ENCODE data around the gene ST6GALNAC1. TPM values are rescaled to one million over a fixed set of nuclear protein-coding genes. Genes with fewer than 3 reads are reported as not detected.

The ST6GALNAC1 gene
- 100 to 1,000 TPM in 1 of 4 donors, 10 to 100 TPM in 3; 18.6 to 179 (median 78.2) TPM for polyA plus RNA-seq
- long read RNA-seq, donor 1, result 0 reads
- long read RNA-seq, donor 2, transcript ST6GALNAC1-207 (2 exons, 419 nt), result major isoform, 7 of 29 reads
- long read RNA-seq, donor 2, partial matches to known transcripts, result 19 of 29 reads
- long read RNA-seq, donor 2, other reads (novel, unspliced or antisense), result 0 of 29 reads
- long read RNA-seq, donor 3, transcript ST6GALNAC1-207 (2 exons, 419 nt), result major isoform, 9 of 49 reads
- long read RNA-seq, donor 3, partial matches to known transcripts, result 38 of 49 reads
- long read RNA-seq, donor 3, other reads (novel, unspliced or antisense), result 0 of 49 reads
- long read RNA-seq, donor 4, result 0 reads
- long read RNA-seq, donor 5, transcript ST6GALNAC1-207 (2 exons, 419 nt), result major isoform, 5 of 30 reads
- long read RNA-seq, donor 5, partial matches to known transcripts, result 25 of 30 reads
- long read RNA-seq, donor 5, other reads (novel, unspliced or antisense), result 0 of 30 reads
- long read RNA-seq, donor 6, transcript ST6GALNAC1-201 (9 exons, 2,570 nt), result minor isoform, 5 of 50 reads
- long read RNA-seq, donor 6, transcript ST6GALNAC1-207 (2 exons, 419 nt), result major isoform, 6 of 50 reads
- long read RNA-seq, donor 6, partial matches to known transcripts, result 38 of 50 reads
- long read RNA-seq, donor 6, other reads (novel, unspliced or antisense), result 0 of 50 reads
- long read RNA-seq, donor 7, partial matches to known transcripts, result 0 of 1 reads
- long read RNA-seq, donor 7, other reads (novel, unspliced or antisense), result 0 of 1 reads
- long read RNA-seq, donor 8, result 0 reads
- long read RNA-seq, donor 9, partial matches to known transcripts, result 6 of 11 reads
- long read RNA-seq, donor 9, other reads (novel, unspliced or antisense), result 0 of 11 reads
- long read RNA-seq, donor 10, transcript ST6GALNAC1-201 (9 exons, 2,570 nt), result major isoform, 20 of 119 reads
- long read RNA-seq, donor 10, transcript ST6GALNAC1-207 (2 exons, 419 nt), result minor isoform, 5 of 119 reads
- long read RNA-seq, donor 10, partial matches to known transcripts, result 94 of 119 reads
- long read RNA-seq, donor 10, other reads (novel, unspliced or antisense), result 0 of 119 reads

- Histone ChIP-seq H3K4me1 (ENCODE audit: control insufficient read depth in 3 of 3, insufficient read depth in 2 of 3, low read depth in 1 of 3, low read length in 2 of 3) (peaks cover 0 to 17% (median 3%) of the 10 kb centered on the region in 3 donors), H3K36me3 (ENCODE audit: control insufficient read depth in 3 of 3, insufficient read depth in 2 of 3, low read depth in 1 of 3, low read length in 3 of 3) (peaks cover 0 to 13% (median 0%) of the 10 kb centered on the region in 3 donors), H3K27me3 (ENCODE audit: control insufficient read depth in 3 of 3, insufficient read depth in 3 of 3, low read length in 3 of 3) (no peaks in the 10 kb centered on the region), H3K27ac (ENCODE audit: low read depth in 1 of 3, low read length in 2 of 3) (peak within 1 kb of the TSS; percentile 83 to 90 (median 88)), H3K9me3 (ENCODE audit: control insufficient read depth in 2 of 2, insufficient read depth in 1 of 2, low read depth in 1 of 2, low read length in 1 of 2) (peaks cover 0 to 4% of the 10 kb centered on the region in 2 donors), H3K4me3 (ENCODE audit: low read depth in 1 of 3, low read length in 3 of 3) (peak within 1 kb of the TSS; percentile 32 to 52 (median 42))
- DNase-seq (peak; percentile 86 to 94), FAIRE-seq (no peak)
- WGBS, 3 donors, result 13 to 50% (median 29%) methylated on average over 7 of the region's 7 CpGs
These were observed at the start of gene ST6GALNAC1 for GRCh38 chr17:76643553-76644148. Gene ST6GALNAC1, minus strand, starts transcription at chr17:76643757. Its CDS starts 119 bp downstream, at chr17:76643638.

GRCh38 chr17:76691379-76692191, 48.0 kb upstream of the ST6GALNAC1 start:
- FAIRE-seq (no peak), DNase-seq (no peak)
- Histone ChIP-seq H3K4me3 (ENCODE audit: low read depth in 1 of 3, low read length in 3 of 3) (no peak overlapping the region), H3K4me1 (ENCODE audit: control insufficient read depth in 3 of 3, insufficient read depth in 2 of 3, low read depth in 1 of 3, low read length in 2 of 3) (peaks cover 0 to 15% (median 0%) of the 10 kb centered on the region in 3 donors), H3K9me3 (ENCODE audit: control insufficient read depth in 2 of 2, insufficient read depth in 1 of 2, low read depth in 1 of 2, low read length in 1 of 2) (no peaks in the 10 kb centered on the region), H3K36me3 (ENCODE audit: control insufficient read depth in 3 of 3, insufficient read depth in 2 of 3, low read depth in 1 of 3, low read length in 3 of 3) (peaks cover 0 to 1% (median 0%) of the 10 kb centered on the region in 3 donors), H3K27ac (ENCODE audit: low read depth in 1 of 3, low read length in 2 of 3) (no peak overlapping the region), H3K27me3 (ENCODE audit: control insufficient read depth in 3 of 3, insufficient read depth in 3 of 3, low read length in 3 of 3) (no peaks in the 10 kb centered on the region)
- WGBS, 3 donors, result 81 to 89% (median 85%) methylated on average over 14 of the region's 14 CpGs

GRCh38 chr17:76690596-76691280, 47.2 kb upstream of the ST6GALNAC1 start:
- H3K9me3 ChIP-seq (ENCODE audit: control insufficient read depth in 2 of 2, insufficient read depth in 1 of 2, low read depth in 1 of 2, low read length in 1 of 2), result no peaks in the 10 kb centered on the region
- H3K4me1 ChIP-seq (ENCODE audit: control insufficient read depth in 3 of 3, insufficient read depth in 2 of 3, low read depth in 1 of 3, low read length in 2 of 3), result peaks cover 0 to 19% (median 0%) of the 10 kb centered on the region in 3 donors
- FAIRE-seq, result no peak
- H3K36me3 ChIP-seq (ENCODE audit: control insufficient read depth in 3 of 3, insufficient read depth in 2 of 3, low read depth in 1 of 3, low read length in 3 of 3), result peaks cover 0 to 2% (median 0%) of the 10 kb centered on the region in 3 donors
- no peak for DNase-seq
- WGBS, 3 donors, result 84 to 93% (median 89%) methylated on average over 13 of the region's 13 CpGs
- H3K27me3 ChIP-seq (ENCODE audit: control insufficient read depth in 3 of 3, insufficient read depth in 3 of 3, low read length in 3 of 3), result no peaks in the 10 kb centered on the region
- H3K27ac ChIP-seq (ENCODE audit: low read depth in 1 of 3, low read length in 2 of 3), result no peak overlapping the region
- H3K4me3 ChIP-seq (ENCODE audit: low read depth in 1 of 3, low read length in 3 of 3), result no peak overlapping the region

GRCh38 chr17:76689859-76690258, 46.3 kb upstream of the ST6GALNAC1 start:
- H3K4me3 ChIP-seq (ENCODE audit: low read depth in 1 of 3, low read length in 3 of 3), result no peak overlapping the region

GRCh38 chr17:76688165-76688622, 44.6 kb upstream of the ST6GALNAC1 start:
- no peaks in the 10 kb centered on the region for H3K9me3 ChIP-seq (ENCODE audit: control insufficient read depth in 2 of 2, insufficient read depth in 1 of 2, low read depth in 1 of 2, low read length in 1 of 2)
- no peaks in the 10 kb centered on the region for H3K27me3 ChIP-seq (ENCODE audit: control insufficient read depth in 3 of 3, insufficient read depth in 3 of 3, low read length in 3 of 3)
- peaks cover 0 to 21% (median 0%) of the 10 kb centered on the region in 3 donors for H3K36me3 ChIP-seq (ENCODE audit: control insufficient read depth in 3 of 3, insufficient read depth in 2 of 3, low read depth in 1 of 3, low read length in 3 of 3)
- peaks cover 0 to 19% (median 0%) of the 10 kb centered on the region in 3 donors for H3K4me1 ChIP-seq (ENCODE audit: control insufficient read depth in 3 of 3, insufficient read depth in 2 of 3, low read depth in 1 of 3, low read length in 2 of 3)
- FAIRE-seq, result no peak
- no peak overlapping the region for H3K4me3 ChIP-seq (ENCODE audit: low read depth in 1 of 3, low read length in 3 of 3)
- 58 to 78% (median 67%) methylated on average over 11 of the region's 11 CpGs for WGBS, 3 donors
- H3K27ac ChIP-seq (ENCODE audit: low read depth in 1 of 3, low read length in 2 of 3), result peak overlapping the region in 2 of 3 donors; percentile 23 to 61
- DNase-seq, result no peak

More at GRCh38 chr17:76689859-76690258, 46.3 kb upstream of the ST6GALNAC1 start:
- Histone ChIP-seq H3K4me1 (ENCODE audit: control insufficient read depth in 3 of 3, insufficient read depth in 2 of 3, low read depth in 1 of 3, low read length in 2 of 3) (peaks cover 0 to 19% (median 0%) of the 10 kb centered on the region in 3 donors), H3K27ac (ENCODE audit: low read depth in 1 of 3, low read length in 2 of 3) (no peak overlapping the region), H3K36me3 (ENCODE audit: control insufficient read depth in 3 of 3, insufficient read depth in 2 of 3, low read depth in 1 of 3, low read length in 3 of 3) (peaks cover 0 to 7% (median 0%) of the 10 kb centered on the region in 3 donors), H3K27me3 (ENCODE audit: control insufficient read depth in 3 of 3, insufficient read depth in 3 of 3, low read length in 3 of 3) (no peaks in the 10 kb centered on the region), H3K9me3 (ENCODE audit: control insufficient read depth in 2 of 2, insufficient read depth in 1 of 2, low read depth in 1 of 2, low read length in 1 of 2) (no peaks in the 10 kb centered on the region)
- DNase-seq (no peak), FAIRE-seq (no peak)
- WGBS, 3 donors, result 89 to 91% (median 91%) methylated on average over 11 of the region's 11 CpGs

GRCh38 chr17:76687298-76688164, 44.0 kb upstream of the ST6GALNAC1 start:
- Histone ChIP-seq H3K27me3 (ENCODE audit: control insufficient read depth in 3 of 3, insufficient read depth in 3 of 3, low read length in 3 of 3) (no peaks in the 10 kb centered on the region), H3K4me1 (ENCODE audit: control insufficient read depth in 3 of 3, insufficient read depth in 2 of 3, low read depth in 1 of 3, low read length in 2 of 3) (peaks cover 0 to 19% (median 0%) of the 10 kb centered on the region in 3 donors), H3K36me3 (ENCODE audit: control insufficient read depth in 3 of 3, insufficient read depth in 2 of 3, low read depth in 1 of 3, low read length in 3 of 3) (peaks cover 0 to 27% (median 0%) of the 10 kb centered on the region in 3 donors), H3K27ac (ENCODE audit: low read depth in 1 of 3, low read length in 2 of 3) (peak overlapping the region in 2 of 3 donors; percentile 23 to 61), H3K9me3 (ENCODE audit: control insufficient read depth in 2 of 2, insufficient read depth in 1 of 2, low read depth in 1 of 2, low read length in 1 of 2) (no peaks in the 10 kb centered on the region), H3K4me3 (ENCODE audit: low read depth in 1 of 3, low read length in 3 of 3) (no peak overlapping the region)
- DNase-seq, result no peak
- 71 to 89% (median 86%) methylated on average over 23 to 26 of the region's 26 CpGs for WGBS, 3 donors
- no peak for FAIRE-seq

Measured in small intestine (tissue), 16 donors.